SH-SY5Y (cell line): ENCODE data around the gene MPPED1.

Source experiments
- GATA2 ChIP-seq: IDR thresholded peaks from 2 replicates; pipeline ENCODE4 v1.6.1; 2011; ENCODE audit warnings: mild to moderate bottlenecking, low read depth, low read length
- GATA3 ChIP-seq: IDR thresholded peaks from 2 replicates; pipeline ENCODE4 v1.6.1; 2011; ENCODE audit warnings: low read depth, mild to moderate bottlenecking, low read length, moderate library complexity

DNA sequence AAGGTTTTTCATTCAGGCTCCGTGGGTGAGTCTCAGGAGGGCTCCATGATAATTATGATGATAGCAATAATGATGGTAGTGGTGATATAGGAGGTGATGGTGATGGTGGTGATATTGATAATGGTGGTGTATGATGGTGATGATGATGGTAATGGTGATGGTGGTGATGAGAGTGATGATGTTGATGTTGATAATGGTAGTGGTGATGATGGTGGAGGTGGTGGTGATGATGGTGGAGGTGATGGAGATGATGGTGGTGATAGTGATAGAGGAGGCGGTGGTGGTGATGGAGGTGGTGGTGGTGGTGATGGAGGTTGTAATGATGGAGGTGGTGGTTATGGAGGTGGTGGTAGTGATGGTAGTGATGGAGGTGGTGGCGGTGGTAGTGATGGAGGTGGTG is 79.4 kb downstream of the MPPED1 start:
- TF ChIP-seq GATA3: no peak
- no peak for TF ChIP-seq GATA2
